ENCODE results near the gene HSPA1A.

DNA sequence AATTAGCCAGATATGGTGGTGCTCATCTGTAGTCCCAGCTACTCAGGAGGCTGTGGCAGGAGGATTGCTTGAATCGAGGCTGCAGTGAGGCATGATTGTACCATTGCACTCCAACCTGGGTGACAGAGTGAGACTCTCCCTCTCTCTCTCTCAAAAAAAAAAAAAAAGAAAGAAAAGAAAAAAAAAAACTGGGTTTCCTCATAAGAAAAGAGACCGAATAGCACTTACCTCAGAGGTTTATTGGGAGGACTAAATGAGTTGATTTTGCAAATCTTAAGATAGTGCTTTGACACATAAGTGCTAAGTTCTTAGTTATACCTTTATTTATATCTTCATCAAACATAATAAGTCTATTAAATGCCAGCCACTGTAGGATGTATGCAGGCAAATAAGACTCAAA lies 44.5 kb upstream of the HSPA1A start:
- TF ChIP-seq, protein P1, sequence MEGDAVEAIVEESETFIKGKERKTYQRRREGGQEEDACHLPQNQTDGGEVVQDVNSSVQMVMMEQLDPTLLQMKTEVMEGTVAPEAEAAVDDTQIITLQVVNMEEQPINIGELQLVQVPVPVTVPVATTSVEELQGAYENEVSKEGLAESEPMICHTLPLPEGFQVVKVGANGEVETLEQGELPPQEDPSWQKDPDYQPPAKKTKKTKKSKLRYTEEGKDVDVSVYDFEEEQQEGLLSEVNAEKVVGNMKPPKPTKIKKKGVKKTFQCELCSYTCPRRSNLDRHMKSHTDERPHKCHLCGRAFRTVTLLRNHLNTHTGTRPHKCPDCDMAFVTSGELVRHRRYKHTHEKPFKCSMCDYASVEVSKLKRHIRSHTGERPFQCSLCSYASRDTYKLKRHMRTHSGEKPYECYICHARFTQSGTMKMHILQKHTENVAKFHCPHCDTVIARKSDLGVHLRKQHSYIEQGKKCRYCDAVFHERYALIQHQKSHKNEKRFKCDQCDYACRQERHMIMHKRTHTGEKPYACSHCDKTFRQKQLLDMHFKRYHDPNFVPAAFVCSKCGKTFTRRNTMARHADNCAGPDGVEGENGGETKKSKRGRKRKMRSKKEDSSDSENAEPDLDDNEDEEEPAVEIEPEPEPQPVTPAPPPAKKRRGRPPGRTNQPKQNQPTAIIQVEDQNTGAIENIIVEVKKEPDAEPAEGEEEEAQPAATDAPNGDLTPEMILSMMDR (IDR thresholded peaks at IDR 0.05): no peak
- no peak for TF ChIP-seq SMAD3 (CRISPR knock-in tag; IDR thresholded peaks at IDR 0.05; ENCODE audit: borderline replicate concordance)
- TF ChIP-seq, protein P2, sequence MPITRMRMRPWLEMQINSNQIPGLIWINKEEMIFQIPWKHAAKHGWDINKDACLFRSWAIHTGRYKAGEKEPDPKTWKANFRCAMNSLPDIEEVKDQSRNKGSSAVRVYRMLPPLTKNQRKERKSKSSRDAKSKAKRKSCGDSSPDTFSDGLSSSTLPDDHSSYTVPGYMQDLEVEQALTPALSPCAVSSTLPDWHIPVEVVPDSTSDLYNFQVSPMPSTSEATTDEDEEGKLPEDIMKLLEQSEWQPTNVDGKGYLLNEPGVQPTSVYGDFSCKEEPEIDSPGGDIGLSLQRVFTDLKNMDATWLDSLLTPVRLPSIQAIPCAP (CRISPR knock-in tag; IDR thresholded peaks at IDR 0.05): no peak
- TF ChIP-seq, protein P3, sequence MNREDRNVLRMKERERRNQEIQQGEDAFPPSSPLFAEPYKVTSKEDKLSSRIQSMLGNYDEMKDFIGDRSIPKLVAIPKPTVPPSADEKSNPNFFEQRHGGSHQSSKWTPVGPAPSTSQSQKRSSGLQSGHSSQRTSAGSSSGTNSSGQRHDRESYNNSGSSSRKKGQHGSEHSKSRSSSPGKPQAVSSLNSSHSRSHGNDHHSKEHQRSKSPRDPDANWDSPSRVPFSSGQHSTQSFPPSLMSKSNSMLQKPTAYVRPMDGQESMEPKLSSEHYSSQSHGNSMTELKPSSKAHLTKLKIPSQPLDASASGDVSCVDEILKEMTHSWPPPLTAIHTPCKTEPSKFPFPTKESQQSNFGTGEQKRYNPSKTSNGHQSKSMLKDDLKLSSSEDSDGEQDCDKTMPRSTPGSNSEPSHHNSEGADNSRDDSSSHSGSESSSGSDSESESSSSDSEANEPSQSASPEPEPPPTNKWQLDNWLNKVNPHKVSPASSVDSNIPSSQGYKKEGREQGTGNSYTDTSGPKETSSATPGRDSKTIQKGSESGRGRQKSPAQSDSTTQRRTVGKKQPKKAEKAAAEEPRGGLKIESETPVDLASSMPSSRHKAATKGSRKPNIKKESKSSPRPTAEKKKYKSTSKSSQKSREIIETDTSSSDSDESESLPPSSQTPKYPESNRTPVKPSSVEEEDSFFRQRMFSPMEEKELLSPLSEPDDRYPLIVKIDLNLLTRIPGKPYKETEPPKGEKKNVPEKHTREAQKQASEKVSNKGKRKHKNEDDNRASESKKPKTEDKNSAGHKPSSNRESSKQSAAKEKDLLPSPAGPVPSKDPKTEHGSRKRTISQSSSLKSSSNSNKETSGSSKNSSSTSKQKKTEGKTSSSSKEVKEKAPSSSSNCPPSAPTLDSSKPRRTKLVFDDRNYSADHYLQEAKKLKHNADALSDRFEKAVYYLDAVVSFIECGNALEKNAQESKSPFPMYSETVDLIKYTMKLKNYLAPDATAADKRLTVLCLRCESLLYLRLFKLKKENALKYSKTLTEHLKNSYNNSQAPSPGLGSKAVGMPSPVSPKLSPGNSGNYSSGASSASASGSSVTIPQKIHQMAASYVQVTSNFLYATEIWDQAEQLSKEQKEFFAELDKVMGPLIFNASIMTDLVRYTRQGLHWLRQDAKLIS (CRISPR knock-in tag; IDR thresholded peaks at IDR 0.05; ENCODE audit: borderline replicate concordance): no peak
- TF ChIP-seq ZNF121 (CRISPR knock-in tag; IDR thresholded peaks at IDR 0.05): no peak
- no peak for TF ChIP-seq KAT7 (CRISPR knock-in tag; IDR thresholded peaks at IDR 0.05; ENCODE audit: borderline replicate concordance)
- TF ChIP-seq, protein P4, sequence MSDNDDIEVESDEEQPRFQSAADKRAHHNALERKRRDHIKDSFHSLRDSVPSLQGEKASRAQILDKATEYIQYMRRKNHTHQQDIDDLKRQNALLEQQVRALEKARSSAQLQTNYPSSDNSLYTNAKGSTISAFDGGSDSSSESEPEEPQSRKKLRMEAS (CRISPR knock-in tag; IDR thresholded peaks at IDR 0.05): no peak
- no peak for TF ChIP-seq TCF7 (CRISPR knock-in tag; IDR thresholded peaks at IDR 0.05; ENCODE audit: low read depth)
- TF ChIP-seq, protein P5, sequence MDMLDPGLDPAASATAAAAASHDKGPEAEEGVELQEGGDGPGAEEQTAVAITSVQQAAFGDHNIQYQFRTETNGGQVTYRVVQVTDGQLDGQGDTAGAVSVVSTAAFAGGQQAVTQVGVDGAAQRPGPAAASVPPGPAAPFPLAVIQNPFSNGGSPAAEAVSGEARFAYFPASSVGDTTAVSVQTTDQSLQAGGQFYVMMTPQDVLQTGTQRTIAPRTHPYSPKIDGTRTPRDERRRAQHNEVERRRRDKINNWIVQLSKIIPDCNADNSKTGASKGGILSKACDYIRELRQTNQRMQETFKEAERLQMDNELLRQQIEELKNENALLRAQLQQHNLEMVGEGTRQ (CRISPR knock-in tag; IDR thresholded peaks at IDR 0.05): no peak
- TF ChIP-seq SP1 (CRISPR knock-in tag; conservative IDR thresholded peaks at IDR 0.05): no peak
- no peak for TF ChIP-seq NR3C1 (CRISPR knock-in tag; conservative IDR thresholded peaks at IDR 0.05; ENCODE audit: low read depth)
- TF ChIP-seq ZNF138 (CRISPR knock-in tag; conservative IDR thresholded peaks at IDR 0.05): no peak
- no peak for TF ChIP-seq TEAD1 (CRISPR knock-in tag; IDR thresholded peaks at IDR 0.05)
- TF ChIP-seq, protein P6, sequence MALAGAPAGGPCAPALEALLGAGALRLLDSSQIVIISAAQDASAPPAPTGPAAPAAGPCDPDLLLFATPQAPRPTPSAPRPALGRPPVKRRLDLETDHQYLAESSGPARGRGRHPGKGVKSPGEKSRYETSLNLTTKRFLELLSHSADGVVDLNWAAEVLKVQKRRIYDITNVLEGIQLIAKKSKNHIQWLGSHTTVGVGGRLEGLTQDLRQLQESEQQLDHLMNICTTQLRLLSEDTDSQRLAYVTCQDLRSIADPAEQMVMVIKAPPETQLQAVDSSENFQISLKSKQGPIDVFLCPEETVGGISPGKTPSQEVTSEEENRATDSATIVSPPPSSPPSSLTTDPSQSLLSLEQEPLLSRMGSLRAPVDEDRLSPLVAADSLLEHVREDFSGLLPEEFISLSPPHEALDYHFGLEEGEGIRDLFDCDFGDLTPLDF (CRISPR knock-in tag; IDR thresholded peaks at IDR 0.05): no peak

Data from WTC11 (cell line).